Activated T-cell treated with anti-CD3 and anti-CD28 coated beads, Interleukin-2, amount 50 U/mL, for 4 hours (primary cell): ENCODE data around the gene SLK. TPM values are rescaled to one million over a fixed set of nuclear protein-coding genes. Genes with fewer than 3 reads are reported as not detected.

Experiments used
- ATAC-seq, 2 donors: fragments of 200-7000 bp; cut with Tn5 transposase; one replicate each; pipeline ENCODE4 v1.10.0; 2021
- DNase-seq: peaks from one replicate; pipeline ENCODE4 v3.0.0-alpha.2; 2020
- H3K27me3 Mint-ChIP-seq: one replicate; pipeline ENCODE4 v1.8.0; 2021; ENCODE audit warnings: low read depth, mixed read lengths
- H3K36me3 Mint-ChIP-seq: one replicate; pipeline ENCODE4 v1.8.0; 2022; ENCODE audit warnings: mixed read lengths; ENCODE audit not compliant: insufficient read depth
- H3K4me1 Mint-ChIP-seq: one replicate; pipeline ENCODE4 v1.8.0; 2021; ENCODE audit warnings: low read depth, mixed read lengths
- H3K4me3 Mint-ChIP-seq: one replicate; pipeline ENCODE4 v1.8.0; 2021; ENCODE audit warnings: mild to moderate bottlenecking, moderate library complexity, mixed read lengths
- H3K9me3 Mint-ChIP-seq: one replicate; pipeline ENCODE4 v1.8.0; 2021; ENCODE audit warnings: mixed read lengths
- total RNA-seq, 3 donors: library from RNA; stranded (reverse); gene quantifications; one replicate each; pipeline ENCODE4 v1.2.1, GENCODE V29; 2021

SLK gene
- total RNA-seq, 3 donors from 2014 or later, result 18.8 to 19.8 (median 19.4) TPM

DNA sequence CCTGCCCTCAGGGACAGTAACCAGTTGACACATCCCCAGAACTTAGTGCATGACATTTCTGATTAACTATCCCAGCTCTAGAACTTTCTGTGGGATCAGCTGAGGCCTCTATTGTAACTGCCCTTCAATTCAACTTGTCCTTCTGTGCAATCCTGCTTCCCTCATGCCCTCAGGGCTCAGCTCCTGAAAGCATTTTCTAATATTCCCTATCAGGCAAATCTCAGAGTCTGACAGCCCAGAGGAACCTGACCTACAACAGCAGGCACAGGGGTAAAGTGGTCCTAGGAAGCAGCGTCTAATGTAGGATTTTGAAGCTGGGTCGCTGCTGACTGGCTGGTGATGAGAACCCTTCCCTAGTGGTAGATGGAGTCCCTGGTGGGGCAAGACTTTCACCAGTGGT lies 35.3 kb upstream of the SLK start:
- no peak overlapping the region for H3K4me3 Mint-ChIP-seq
- no peak for ATAC-seq
- DNase-seq, result no peak
- no peaks in the 10 kb centered on the region for H3K4me1 Mint-ChIP-seq
- no peaks in the 10 kb centered on the region for H3K36me3 Mint-ChIP-seq
- H3K9me3 Mint-ChIP-seq, result no peaks in the 10 kb centered on the region
- peaks cover 2% of the 10 kb centered on the region for H3K27me3 Mint-ChIP-seq

- DNase-seq, result no peak
- H3K36me3 Mint-ChIP-seq, result no peaks in the 10 kb centered on the region
- H3K4me1 Mint-ChIP-seq, result no peaks in the 10 kb centered on the region
- H3K27me3 Mint-ChIP-seq, result peaks cover 2% of the 10 kb centered on the region
- no peak for ATAC-seq
- H3K9me3 Mint-ChIP-seq, result no peaks in the 10 kb centered on the region
- no peak overlapping the region for H3K4me3 Mint-ChIP-seq
Observed at GRCh38 chr10:103932271-103932670, 34.7 kb upstream of the SLK start.

DNA sequence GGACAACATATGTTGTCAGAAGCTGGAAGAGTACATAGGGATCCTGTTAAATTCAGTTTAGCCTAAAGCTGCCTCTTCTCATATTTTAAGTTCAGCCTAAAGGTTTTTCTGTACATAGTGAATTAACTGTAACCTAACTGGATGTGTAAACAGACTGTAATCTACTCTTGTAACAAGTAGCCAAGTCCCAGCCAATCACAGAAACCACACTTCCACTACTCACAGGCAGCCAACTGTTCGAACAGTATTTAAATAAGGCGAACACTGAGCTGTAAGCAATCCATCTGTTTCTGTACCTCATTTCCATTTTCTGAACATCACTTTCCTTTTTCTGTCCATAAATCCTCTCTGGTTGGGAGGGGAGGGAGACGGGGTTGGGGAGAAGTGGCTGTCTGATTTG lies 34.0 kb upstream of the SLK start:
- no peaks in the 10 kb centered on the region for H3K9me3 Mint-ChIP-seq
- DNase-seq (no peak), ATAC-seq (no peak)
- H3K27me3 Mint-ChIP-seq, result peaks cover 2% of the 10 kb centered on the region
- H3K36me3 Mint-ChIP-seq, result no peaks in the 10 kb centered on the region
- no peak overlapping the region for H3K4me3 Mint-ChIP-seq
- H3K4me1 Mint-ChIP-seq, result no peaks in the 10 kb centered on the region

GRCh38 chr10:103933557-103934121 lies 33.3 kb upstream of the SLK start:
- H3K4me1 Mint-ChIP-seq, result no peaks in the 10 kb centered on the region
- no peak for DNase-seq
- no peaks in the 10 kb centered on the region for H3K36me3 Mint-ChIP-seq
- H3K27me3 Mint-ChIP-seq, result no peaks in the 10 kb centered on the region
- H3K4me3 Mint-ChIP-seq, result no peak overlapping the region
- no peak for ATAC-seq
- H3K9me3 Mint-ChIP-seq, result no peaks in the 10 kb centered on the region

DNA sequence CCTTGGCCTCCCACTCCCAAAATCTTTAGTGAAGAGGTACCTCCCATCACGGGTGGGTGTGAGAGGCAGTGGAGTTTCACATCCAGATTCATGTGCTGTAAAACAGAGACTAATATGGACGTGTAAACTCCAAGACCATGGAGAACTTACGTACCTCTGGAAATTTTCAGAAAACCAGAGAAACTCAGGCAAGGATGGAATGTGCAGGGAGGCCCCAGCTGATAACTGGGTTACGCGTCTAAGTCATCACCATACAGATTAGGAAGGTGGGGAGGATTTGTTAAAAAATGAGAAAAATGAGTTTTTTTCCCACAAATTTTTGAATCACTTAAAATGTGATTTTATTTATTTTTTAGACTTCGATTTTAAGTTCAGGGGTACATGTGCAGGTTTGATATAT lies 32.6 kb upstream of the SLK start:
- no peaks in the 10 kb centered on the region for H3K36me3 Mint-ChIP-seq
- no peaks in the 10 kb centered on the region for H3K4me1 Mint-ChIP-seq
- DNase-seq (no peak), ATAC-seq (no peak)
- H3K9me3 Mint-ChIP-seq, result no peaks in the 10 kb centered on the region
- no peaks in the 10 kb centered on the region for H3K27me3 Mint-ChIP-seq
- no peak overlapping the region for H3K4me3 Mint-ChIP-seq

DNA sequence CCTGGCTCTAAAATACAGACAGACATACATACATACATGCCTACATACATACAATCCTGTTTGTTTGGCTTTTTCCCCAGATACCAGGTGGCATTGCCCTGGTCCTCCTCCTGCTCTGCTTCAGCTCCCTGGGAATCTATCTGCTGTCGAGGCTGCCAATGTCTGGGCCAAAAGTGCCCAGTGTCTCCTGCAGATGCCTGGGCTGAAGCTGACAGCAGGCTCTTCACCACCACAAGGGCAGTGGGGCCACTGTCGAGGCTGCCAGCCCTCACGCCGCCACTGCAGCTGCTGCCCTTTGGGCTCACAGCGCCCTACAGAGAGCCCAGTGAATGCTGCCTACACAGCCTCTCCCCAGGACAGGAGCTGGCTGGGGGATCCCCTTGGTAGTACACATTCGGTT lies 30.9 kb upstream of the SLK start:
- H3K36me3 Mint-ChIP-seq, result no peaks in the 10 kb centered on the region

DNA sequence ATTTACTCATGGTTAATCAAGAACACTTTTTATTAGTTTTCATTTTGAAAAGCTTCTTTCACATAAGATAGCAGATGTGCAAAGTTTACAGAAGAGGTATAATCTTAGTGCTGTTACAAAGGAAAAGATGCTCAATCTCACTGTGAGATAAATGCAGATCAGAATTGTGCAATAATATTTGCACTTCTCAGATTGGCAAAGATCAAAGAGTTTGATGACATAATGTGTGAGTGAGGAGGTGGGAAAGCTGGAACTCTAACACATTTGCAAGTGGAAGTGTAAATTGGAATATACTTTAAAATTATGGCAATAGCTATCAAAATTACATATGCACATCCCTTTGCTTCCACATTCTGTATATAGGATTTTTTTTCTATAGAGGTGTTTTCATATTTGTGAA lies 27.4 kb upstream of the SLK start:
- DNase-seq (no peak), ATAC-seq (no peak)
- Mint-ChIP-seq H3K36me3 (no peaks in the 10 kb centered on the region), H3K9me3 (no peaks in the 10 kb centered on the region), H3K4me3 (no peak overlapping the region), H3K27me3 (no peaks in the 10 kb centered on the region), H3K4me1 (no peaks in the 10 kb centered on the region)

More for the DNA sequence above, 30.9 kb upstream of the SLK start:
- Mint-ChIP-seq H3K4me1 (no peaks in the 10 kb centered on the region), H3K9me3 (no peaks in the 10 kb centered on the region), H3K27me3 (no peaks in the 10 kb centered on the region), H3K4me3 (no peak overlapping the region)
- no peak for DNase-seq
- ATAC-seq, result no peak

DNA sequence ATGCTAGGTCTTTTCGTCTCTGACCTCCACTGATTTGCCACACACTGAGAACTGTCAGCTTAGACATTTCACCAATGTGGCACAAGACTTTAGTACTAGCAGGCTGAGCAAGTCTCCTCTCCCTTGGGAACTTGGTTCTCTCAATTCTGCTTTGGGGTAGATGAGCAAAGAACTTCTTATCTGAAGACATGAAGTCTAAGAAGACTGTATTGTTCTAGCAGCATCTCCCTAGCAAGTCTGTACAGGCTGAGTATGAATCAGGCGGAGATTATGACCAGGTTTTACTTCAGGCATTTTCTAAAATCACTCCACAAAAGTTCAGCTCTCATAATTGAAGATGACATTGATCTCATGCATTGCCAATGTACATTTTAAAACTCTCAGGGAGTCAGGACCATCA lies 25.1 kb upstream of the SLK start:
- Mint-ChIP-seq H3K4me1 (no peaks in the 10 kb centered on the region), H3K27me3 (no peaks in the 10 kb centered on the region), H3K9me3 (no peaks in the 10 kb centered on the region), H3K4me3 (no peak overlapping the region), H3K36me3 (no peaks in the 10 kb centered on the region)
- ATAC-seq, result no peak
- no peak for DNase-seq

- ATAC-seq (no peak), DNase-seq (no peak)
- Mint-ChIP-seq H3K36me3 (no peaks in the 10 kb centered on the region), H3K27me3 (no peaks in the 10 kb centered on the region), H3K4me1 (peaks cover 8% of the 10 kb centered on the region), H3K9me3 (no peaks in the 10 kb centered on the region), H3K4me3 (no peak overlapping the region)
Observed at GRCh38 chr10:103942866-103943265, 24.1 kb upstream of the SLK start.

DNA sequence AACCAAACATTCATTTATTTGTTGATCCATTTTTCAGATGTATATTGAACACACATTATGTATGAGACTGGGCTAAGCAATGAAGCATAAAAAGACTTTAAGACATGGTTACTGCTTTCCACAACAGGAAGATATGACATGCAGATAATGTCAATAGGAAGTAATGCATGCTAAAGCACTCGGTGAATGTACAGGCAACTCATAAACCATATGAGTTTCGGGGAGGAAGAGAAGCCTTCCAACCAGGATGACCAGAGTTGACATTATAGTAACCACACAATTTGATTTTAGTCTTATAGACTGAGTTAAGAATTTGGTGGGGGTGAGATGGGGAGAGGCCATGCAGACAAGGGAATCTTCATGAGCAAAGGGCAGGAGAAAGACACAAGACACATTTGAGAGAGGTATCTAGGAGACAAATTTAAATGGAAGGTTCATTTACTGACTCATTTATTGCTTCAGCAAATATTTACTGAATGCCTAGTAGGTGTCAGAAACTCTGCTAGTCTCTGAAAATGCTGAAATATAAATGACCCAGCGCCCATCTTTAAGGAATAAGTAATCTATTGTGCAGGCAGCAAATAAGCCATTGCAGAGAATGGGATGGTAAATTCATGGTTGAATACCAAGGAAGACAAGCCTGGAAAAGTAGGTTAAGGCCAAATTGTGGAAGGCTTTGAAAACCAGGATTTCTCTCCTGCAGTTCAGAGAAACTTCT lies 19.0 kb upstream of the SLK start:
- Mint-ChIP-seq H3K27me3 (no peaks in the 10 kb centered on the region), H3K36me3 (no peaks in the 10 kb centered on the region), H3K4me3 (no peak overlapping the region), H3K9me3 (no peaks in the 10 kb centered on the region), H3K4me1 (peaks cover 10% of the 10 kb centered on the region)
- DNase-seq (no peak), ATAC-seq (no peak)

DNA sequence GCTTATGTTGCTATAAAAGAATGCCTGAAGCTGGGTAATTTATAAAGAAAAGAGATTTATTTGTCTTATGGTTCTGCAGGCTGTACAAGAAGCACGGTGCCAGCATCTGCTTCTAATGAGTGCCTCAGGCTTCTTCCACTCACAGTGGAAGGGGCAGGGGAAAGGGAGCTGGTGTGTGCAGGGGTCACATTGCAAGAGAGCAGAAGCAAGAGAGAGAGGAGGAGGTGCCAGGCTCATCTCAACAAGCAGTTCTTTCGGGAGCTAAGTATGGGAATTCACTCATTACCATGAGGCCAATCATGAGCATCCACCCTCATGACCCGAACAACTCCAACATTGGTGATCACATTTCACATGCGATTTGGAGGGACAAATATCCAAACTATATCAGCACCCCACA lies 17.2 kb upstream of the SLK start:
- peaks cover 10% of the 10 kb centered on the region for H3K4me1 Mint-ChIP-seq
- no peaks in the 10 kb centered on the region for H3K36me3 Mint-ChIP-seq

DNA sequence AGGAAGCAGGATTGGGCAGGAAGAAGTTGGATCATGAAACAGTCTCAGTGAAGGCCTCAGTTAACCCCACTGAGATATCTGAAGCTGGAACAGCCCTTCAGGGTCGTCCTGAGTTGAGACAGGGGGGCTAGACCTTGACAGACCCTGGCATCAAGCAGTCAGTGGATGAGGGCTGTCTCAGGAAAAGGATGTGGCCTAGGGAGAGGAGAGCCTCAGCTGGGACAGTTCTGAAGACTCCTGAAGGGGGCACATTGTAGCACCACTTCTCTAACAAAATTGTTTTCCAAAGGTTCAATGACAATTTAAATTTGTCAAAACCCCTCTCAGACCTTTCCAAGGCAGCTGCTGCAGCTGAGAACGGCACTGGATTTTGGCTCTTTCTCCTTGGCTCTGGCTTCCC lies 15.8 kb upstream of the SLK start:
- DNase-seq (no peak), ATAC-seq (no peak)
- Mint-ChIP-seq H3K36me3 (peaks cover 2% of the 10 kb centered on the region), H3K9me3 (no peaks in the 10 kb centered on the region), H3K4me3 (no peak overlapping the region), H3K4me1 (peaks cover 10% of the 10 kb centered on the region), H3K27me3 (peaks cover 2% of the 10 kb centered on the region)

More for the DNA sequence above, 17.2 kb upstream of the SLK start:
- ATAC-seq (no peak), DNase-seq (no peak)
- Mint-ChIP-seq H3K4me3 (no peak overlapping the region), H3K27me3 (no peaks in the 10 kb centered on the region), H3K9me3 (no peaks in the 10 kb centered on the region)

- no peaks in the 10 kb centered on the region for H3K9me3 Mint-ChIP-seq
- no peak overlapping the region for H3K4me3 Mint-ChIP-seq
- DNase-seq (no peak), ATAC-seq (no peak)
- H3K36me3 Mint-ChIP-seq, result peaks cover 2% of the 10 kb centered on the region
- H3K27me3 Mint-ChIP-seq, result peaks cover 2% of the 10 kb centered on the region
- H3K4me1 Mint-ChIP-seq, result peaks cover 9% of the 10 kb centered on the region
Observed at GRCh38 chr10:103951942-103952341, 15.0 kb upstream of the SLK start.

DNA sequence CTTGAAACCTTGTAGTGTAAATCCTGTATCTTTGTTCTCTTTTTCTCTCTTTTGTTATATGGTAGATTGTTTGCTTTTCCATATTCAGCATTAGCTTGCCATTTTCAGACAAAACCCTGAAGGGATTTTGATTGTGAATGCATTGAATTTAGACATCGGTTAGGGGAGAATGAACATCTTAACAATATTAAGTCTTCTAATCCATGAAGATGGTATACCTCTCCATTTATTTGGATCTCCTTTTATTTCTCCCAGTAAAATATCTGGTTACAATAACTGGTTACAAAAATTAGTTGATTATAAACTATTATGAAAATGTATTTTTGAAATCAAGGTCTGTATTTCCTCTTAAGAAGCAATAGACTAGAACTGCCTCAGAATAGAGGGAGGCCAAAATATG lies 12.4 kb upstream of the SLK start:
- ATAC-seq (no peak), DNase-seq (no peak)
- Mint-ChIP-seq H3K27me3 (peaks cover 2% of the 10 kb centered on the region), H3K36me3 (peaks cover 2% of the 10 kb centered on the region), H3K4me1 (no peaks in the 10 kb centered on the region), H3K9me3 (no peaks in the 10 kb centered on the region), H3K4me3 (no peak overlapping the region)

GRCh38 chr10:103958996-103959395 lies 7.9 kb upstream of the SLK start:
- H3K36me3 Mint-ChIP-seq, result peaks cover 2% of the 10 kb centered on the region
- DNase-seq (no peak), ATAC-seq (no peak)
- no peaks in the 10 kb centered on the region for H3K9me3 Mint-ChIP-seq
- peaks cover 2% of the 10 kb centered on the region for H3K27me3 Mint-ChIP-seq
- no peaks in the 10 kb centered on the region for H3K4me1 Mint-ChIP-seq
- H3K4me3 Mint-ChIP-seq, result no peak overlapping the region
